ENCODE measurements around the gene SETD2.
"Not testable (repeated sequence)": the region's sequence is repeated elsewhere in the genome, so short reads cannot be mapped to it uniquely, and the experiment has no call there.

Gene SETD2

GRCh38 chr3:47070770-47071169 is 93.1 kb downstream of the SETD2 start:
- Histone ChIP-seq H4K20me1 (ENCODE audit: insufficient read depth, low read length) (peaks cover 8% of the 10 kb centered on the region; the same call in 1 of the 2 replicates), H3K4me1 (ENCODE audit: insufficient read depth, low read length) (no peaks in the 10 kb centered on the region), H3K79me2 (ENCODE audit: insufficient read depth, low read length) (peaks cover 77% of the 10 kb centered on the region), H3K4me2 (ENCODE audit: insufficient read depth, low read length) (no peak overlapping the region), H3K36me3 (ENCODE audit: insufficient read depth, low read length) (peaks cover 63% of the 10 kb centered on the region), H2AFZ (ENCODE audit: low read depth, low read length) (no peak overlapping the region), H3K9me3 (ENCODE audit: insufficient read depth, low read length, severe bottlenecking) (no peaks in the 10 kb centered on the region), H3K27me3 (ENCODE audit: insufficient read depth, low read length, poor library complexity) (no peaks in the 10 kb centered on the region), H3K27ac (ENCODE audit: low read length) (no peak overlapping the region), H3K4me3 (ENCODE audit: low read depth in 1 of 2, low read length in 2 of 2) (no peak overlapping the region), H3K9ac (ENCODE audit: low read depth, low read length) (no peak overlapping the region)
- no peak for DNase-seq
- ATAC-seq (ENCODE audit: insufficient read depth, low read depth), result no peak
- TF ChIP-seq EZH2 (IDR thresholded peaks at IDR 0.05; ENCODE audit: borderline replicate concordance, low read depth, low read length, severe bottlenecking) (no peak), CTCF (IDR thresholded peaks at IDR 0.05; ENCODE audit: borderline replicate concordance, extremely low read depth, low read length, poor library complexity, severe bottlenecking) (no peak)

- H3K9ac ChIP-seq (ENCODE audit: low read depth, low read length); H3K4me3 ChIP-seq (ENCODE audit: low read depth in 1 of 2, low read length in 2 of 2); H3K4me1 ChIP-seq (ENCODE audit: insufficient read depth, low read length); H2AFZ ChIP-seq (ENCODE audit: low read depth, low read length); H3K9me3 ChIP-seq (ENCODE audit: insufficient read depth, low read length, severe bottlenecking); H3K4me2 ChIP-seq (ENCODE audit: insufficient read depth, low read length); DNase-seq; H3K27me3 ChIP-seq (ENCODE audit: insufficient read depth, low read length, poor library complexity); H4K20me1 ChIP-seq (ENCODE audit: insufficient read depth, low read length); ATAC-seq (ENCODE audit: insufficient read depth, low read depth); H3K27ac ChIP-seq (ENCODE audit: low read length): not testable (repeated sequence)
- Histone ChIP-seq H3K79me2 (ENCODE audit: insufficient read depth, low read length) (peaks cover 63% of the 10 kb centered on the region), H3K36me3 (ENCODE audit: insufficient read depth, low read length) (peaks cover 75% of the 10 kb centered on the region)
These were observed 97.7 kb downstream of the SETD2 start for GRCh38 chr3:47066259-47066658.

- H3K27ac ChIP-seq (ENCODE audit: low read length), result no peak overlapping the region
- TF ChIP-seq EZH2 (IDR thresholded peaks at IDR 0.05; ENCODE audit: borderline replicate concordance, low read depth, low read length, severe bottlenecking) (no peak), CTCF (IDR thresholded peaks at IDR 0.05; ENCODE audit: borderline replicate concordance, extremely low read depth, low read length, poor library complexity, severe bottlenecking) (no peak)
- peaks cover under 1% of the 10 kb centered on the region; the same call in 1 of the 2 replicates for H4K20me1 ChIP-seq (ENCODE audit: insufficient read depth, low read length)
- H3K27me3 ChIP-seq (ENCODE audit: insufficient read depth, low read length, poor library complexity), result no peaks in the 10 kb centered on the region
- no peak overlapping the region for H3K4me3 ChIP-seq (ENCODE audit: low read depth in 1 of 2, low read length in 2 of 2)
- no peak for ATAC-seq (ENCODE audit: insufficient read depth, low read depth)
- H3K79me2 ChIP-seq (ENCODE audit: insufficient read depth, low read length), result peaks cover 59% of the 10 kb centered on the region
- no peaks in the 10 kb centered on the region for H3K4me1 ChIP-seq (ENCODE audit: insufficient read depth, low read length)
- H3K4me2 ChIP-seq (ENCODE audit: insufficient read depth, low read length), result no peak overlapping the region
- peaks cover 71% of the 10 kb centered on the region for H3K36me3 ChIP-seq (ENCODE audit: insufficient read depth, low read length)
- DNase-seq, result no peak
- H2AFZ ChIP-seq (ENCODE audit: low read depth, low read length), result no peak overlapping the region
- H3K9ac ChIP-seq (ENCODE audit: low read depth, low read length), result no peak overlapping the region
- H3K9me3 ChIP-seq (ENCODE audit: insufficient read depth, low read length, severe bottlenecking), result no peaks in the 10 kb centered on the region
These were observed 98.2 kb downstream of the SETD2 start for GRCh38 chr3:47065681-47066080.

- no peak for ATAC-seq (ENCODE audit: insufficient read depth, low read depth)
These were observed 98.9 kb downstream of the SETD2 start for GRCh38 chr3:47065058-47065457.

More at GRCh38 chr3:47065058-47065457, 98.9 kb downstream of the SETD2 start:
- peaks cover 56% of the 10 kb centered on the region for H3K79me2 ChIP-seq (ENCODE audit: insufficient read depth, low read length)
- H3K4me1 ChIP-seq (ENCODE audit: insufficient read depth, low read length), result no peaks in the 10 kb centered on the region
- no peak overlapping the region for H3K27ac ChIP-seq (ENCODE audit: low read length)
- no peak for DNase-seq
- H3K9me3 ChIP-seq (ENCODE audit: insufficient read depth, low read length, severe bottlenecking), result no peaks in the 10 kb centered on the region
- TF ChIP-seq CTCF (IDR thresholded peaks at IDR 0.05; ENCODE audit: borderline replicate concordance, extremely low read depth, low read length, poor library complexity, severe bottlenecking) (no peak), EZH2 (IDR thresholded peaks at IDR 0.05; ENCODE audit: borderline replicate concordance, low read depth, low read length, severe bottlenecking) (no peak)
- H3K9ac ChIP-seq (ENCODE audit: low read depth, low read length), result no peak overlapping the region
- no peak overlapping the region for H3K4me2 ChIP-seq (ENCODE audit: insufficient read depth, low read length)
- peaks cover 69% of the 10 kb centered on the region for H3K36me3 ChIP-seq (ENCODE audit: insufficient read depth, low read length)
- H3K4me3 ChIP-seq (ENCODE audit: low read depth in 1 of 2, low read length in 2 of 2), result no peak overlapping the region
- H4K20me1 ChIP-seq (ENCODE audit: insufficient read depth, low read length), result peaks cover under 1% of the 10 kb centered on the region
- H2AFZ ChIP-seq (ENCODE audit: low read depth, low read length), result no peak overlapping the region
- H3K27me3 ChIP-seq (ENCODE audit: insufficient read depth, low read length, poor library complexity), result no peaks in the 10 kb centered on the region

Data from DND-41 (cell line).